OCI-LY1 (cell line): ENCODE data around the gene NFIB.

Source experiments
- H2AFZ ChIP-seq: fragments of 200-600 bp; sonication (generic), shearing (Covaris generic); 2 replicates; pipeline ENCODE4 v1.6.0; 2014; ENCODE audit warnings: antibody characterized with exemption, mild to moderate bottlenecking, low read length
- H3F3A ChIP-seq: fragments of 200-600 bp; sonication (generic), shearing (Covaris generic); 2 replicates; pipeline ENCODE4 v1.6.0; 2014; ENCODE audit warnings: mild to moderate bottlenecking, antibody characterized with exemption, low read length, moderate library complexity; ENCODE audit not compliant: insufficient read depth
- H3K27ac ChIP-seq: fragments of 200-600 bp; sonication (generic); 2 replicates; pipeline ENCODE4 v1.5.1; 2014; ENCODE audit warnings: low read length, mixed run types, mild to moderate bottlenecking, low read depth; ENCODE audit not compliant: poor library complexity, severe bottlenecking
- H3K27me3 ChIP-seq: fragments of 200-600 bp; sonication (generic); 2 replicates; pipeline ENCODE4 v1.6.0; 2014; ENCODE audit warnings: antibody characterized with exemption, mild to moderate bottlenecking, low read length, moderate library complexity; ENCODE audit not compliant: insufficient read depth
- H3K36me3 ChIP-seq: fragments of 200-600 bp; sonication (generic); 2 replicates; pipeline ENCODE4 v1.6.1; 2014; ENCODE audit warnings: mild to moderate bottlenecking, antibody characterized with exemption, low read length, moderate library complexity, mixed read lengths; ENCODE audit not compliant: insufficient read depth
- H3K4me1 ChIP-seq: fragments of 200-600 bp; sonication (generic); 2 replicates; pipeline ENCODE4 v1.5.1; 2014; ENCODE audit warnings: mild to moderate bottlenecking, low read length, moderate library complexity; ENCODE audit not compliant: insufficient read depth, severe bottlenecking
- H3K4me2 ChIP-seq: fragments of 200-600 bp; sonication (generic), shearing (Covaris generic); 2 replicates; pipeline ENCODE4 v1.6.1; 2014; ENCODE audit warnings: low read length
- H3K4me3 ChIP-seq: fragments of 200-600 bp; sonication (generic); 2 replicates; pipeline ENCODE4 v1.5.1; 2014; ENCODE audit warnings: low read length, low read depth, mild to moderate bottlenecking, mixed read lengths; ENCODE audit not compliant: poor library complexity, severe bottlenecking
- H3K79me2 ChIP-seq: fragments of 200-600 bp; shearing (Covaris generic); 2 replicates; pipeline ENCODE4 v1.6.1; 2016; ENCODE audit warnings: mixed run types, low read length, mixed read lengths; ENCODE audit not compliant: insufficient read depth
- H3K9ac ChIP-seq: fragments of 200-600 bp; sonication (generic), shearing (Covaris generic); 2 replicates; pipeline ENCODE4 v1.6.1; 2014; ENCODE audit warnings: mild to moderate bottlenecking, low read length, mixed read lengths
- H3K9me2 ChIP-seq: fragments of 200-600 bp; sonication (generic), shearing (Covaris generic); 2 replicates; pipeline ENCODE4 v1.6.1; 2014; ENCODE audit warnings: low read depth, mild to moderate bottlenecking, low read length, mixed read lengths
- H3K9me3 ChIP-seq: fragments of 200-600 bp; shearing (Covaris generic); 2 replicates; pipeline ENCODE4 v1.6.1; 2014; ENCODE audit warnings: low read length, mixed read lengths
- H4K20me1 ChIP-seq: fragments of 200-600 bp; sonication (generic), shearing (Covaris generic); 2 replicates; pipeline ENCODE4 v1.6.0; 2016; ENCODE audit warnings: mild to moderate bottlenecking, low read length; ENCODE audit not compliant: insufficient read depth
- CTCF ChIP-seq: fragments of 200-600 bp; sonication (generic), shearing (Covaris generic); IDR thresholded peaks from 2 replicates; pipeline ENCODE4 v1.5.1; 2017; ENCODE audit warnings: mild to moderate bottlenecking, antibody characterized with exemption, low read length, moderate library complexity, mixed read lengths
- EZH2 ChIP-seq: fragments of 200-600 bp; sonication (generic), shearing (Covaris generic); IDR thresholded peaks from 2 replicates; pipeline ENCODE4 v1.8.0; 2017; ENCODE audit warnings: borderline replicate concordance, mixed run types, mild to moderate bottlenecking, antibody characterized with exemption, low read length, moderate library complexity, mixed read lengths

NFIB gene

GRCh38 chr9:14151451-14151850 lies 162.5 kb downstream of the NFIB start:
- no peaks in the 10 kb centered on the region for H3K9me2 ChIP-seq
- H3K27ac ChIP-seq = no peak overlapping the region
- H3K4me3 ChIP-seq = no peak overlapping the region
- no peaks in the 10 kb centered on the region for H3K79me2 ChIP-seq
- H3K36me3 ChIP-seq = no peaks in the 10 kb centered on the region
- peaks cover 12% of the 10 kb centered on the region for H3K4me1 ChIP-seq
- H3K4me2 ChIP-seq = no peak overlapping the region
- H4K20me1 ChIP-seq = no peaks in the 10 kb centered on the region
- H3F3A ChIP-seq = no peaks in the 10 kb centered on the region
- H3K27me3 ChIP-seq = no peaks in the 10 kb centered on the region
- no peak overlapping the region for H3K9ac ChIP-seq
- TF ChIP-seq EZH2 (no peak), CTCF (no peak)
- H2AFZ ChIP-seq = no peak overlapping the region
- H3K9me3 ChIP-seq = no peaks in the 10 kb centered on the region

- Histone ChIP-seq H3K9me2 (no peaks in the 10 kb centered on the region), H4K20me1 (no peaks in the 10 kb centered on the region), H3F3A (no peaks in the 10 kb centered on the region), H3K4me3 (no peak overlapping the region), H3K27ac (no peak overlapping the region), H3K36me3 (no peaks in the 10 kb centered on the region), H3K9me3 (no peaks in the 10 kb centered on the region), H3K4me2 (no peak overlapping the region), H3K9ac (no peak overlapping the region), H3K79me2 (no peaks in the 10 kb centered on the region), H2AFZ (no peak overlapping the region), H3K4me1 (no peaks in the 10 kb centered on the region), H3K27me3 (no peaks in the 10 kb centered on the region)
- no peak for TF ChIP-seq CTCF
- no peak for TF ChIP-seq EZH2
Measured at GRCh38 chr9:14148501-14149103, 165.3 kb downstream of the NFIB start.

- Histone ChIP-seq H3K79me2 (no peaks in the 10 kb centered on the region), H3K9me3 (no peaks in the 10 kb centered on the region), H3K36me3 (no peaks in the 10 kb centered on the region), H3K9me2 (no peaks in the 10 kb centered on the region), H2AFZ (no peak overlapping the region), H3K4me2 (no peak overlapping the region), H4K20me1 (no peaks in the 10 kb centered on the region), H3K4me3 (no peak overlapping the region), H3F3A (no peaks in the 10 kb centered on the region), H3K4me1 (no peaks in the 10 kb centered on the region), H3K27me3 (no peaks in the 10 kb centered on the region), H3K27ac (no peak overlapping the region), H3K9ac (no peak overlapping the region)
- no peak for TF ChIP-seq CTCF
- no peak for TF ChIP-seq EZH2
Measured at GRCh38 chr9:14147738-14148137, 166.2 kb downstream of the NFIB start.
